GM12878 (cell line): ENCODE data around the gene SETD5.

Experiments
- ASH2L ChIP-seq: fragments of 300-600, 200-600 bp; sonication (generic); IDR thresholded peaks from 2 replicates; pipeline ENCODE4 v1.6.1; 2017; ENCODE audit warnings: low read depth, mild to moderate bottlenecking, borderline replicate concordance
- POLR2A ChIP-seq: IDR thresholded peaks from 2 replicates; pipeline ENCODE4 v1.6.1; 2011; ENCODE audit warnings: low read depth, mild to moderate bottlenecking, low read length
- SIN3A ChIP-seq: IDR thresholded peaks from 2 replicates; pipeline ENCODE4 v1.6.1; 2012; ENCODE audit warnings: low read depth, low read length, improper control_type of control experiment
- TF ChIP-seq, protein P1 (sequence below): IDR thresholded peaks from 2 replicates; pipeline ENCODE4 v1.6.1; 2012; ENCODE audit warnings: low read length, inconsistent platforms
- TF ChIP-seq, protein P2 (sequence below): IDR thresholded peaks from 2 replicates; pipeline ENCODE4 v1.6.1; 2012; ENCODE audit warnings: low read depth, low read length, improper control_type of control experiment
- TF ChIP-seq, protein P3 (sequence below), 3 experiments: IDR thresholded peaks in 2 of 3; conservative IDR thresholded peaks in 1 of 3; 2 replicates each; pipeline ENCODE4 v1.5.1; 2011; ENCODE audit warnings: low read depth in 3 of 3, low read length in 3 of 3, mild to moderate bottlenecking in 3 of 3, control low read depth in 2 of 3, moderate library complexity in 2 of 3, inconsistent platforms in 1 of 3, mixed read lengths in 1 of 3; ENCODE audit not compliant: control insufficient read depth in 2 of 3, insufficient read depth in 1 of 3; ENCODE audit errors: extremely low read depth in 1 of 3

DNA sequence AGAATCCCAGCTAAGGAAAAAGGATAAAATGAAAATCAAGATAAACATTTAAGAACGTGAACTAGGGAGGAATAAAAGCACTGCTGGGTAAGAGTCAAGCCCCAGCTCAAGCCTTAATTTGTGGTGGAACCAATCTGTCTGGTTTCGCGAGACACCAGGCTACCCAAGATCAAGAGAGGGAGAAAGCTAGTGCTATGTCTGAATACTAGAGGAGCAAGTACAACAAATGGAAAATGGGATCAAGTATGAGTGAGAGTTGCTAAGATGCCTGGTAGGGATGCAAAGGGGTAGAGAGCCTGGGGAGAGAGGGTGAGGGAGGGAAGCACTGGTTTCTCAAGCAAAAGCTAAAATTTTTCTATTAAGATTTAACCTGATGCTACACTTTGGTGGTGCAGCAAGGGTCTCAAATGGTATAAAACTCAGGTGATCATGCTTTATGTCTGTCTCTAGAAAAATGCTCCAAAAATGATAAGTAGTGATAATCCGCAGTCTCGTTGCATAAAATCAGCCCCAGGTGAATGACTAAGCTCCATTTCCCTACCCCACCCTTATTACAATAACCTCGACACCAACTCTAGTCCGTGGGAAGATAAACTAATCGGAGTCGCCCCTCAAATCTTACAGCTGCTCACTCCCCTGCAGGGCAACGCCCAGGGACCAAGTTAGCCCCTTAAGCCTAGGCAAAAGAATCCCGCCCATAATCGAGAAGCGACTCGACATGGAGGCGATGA is 1.7 kb upstream of the SETD5 start:
- TF ChIP-seq, protein P1, sequence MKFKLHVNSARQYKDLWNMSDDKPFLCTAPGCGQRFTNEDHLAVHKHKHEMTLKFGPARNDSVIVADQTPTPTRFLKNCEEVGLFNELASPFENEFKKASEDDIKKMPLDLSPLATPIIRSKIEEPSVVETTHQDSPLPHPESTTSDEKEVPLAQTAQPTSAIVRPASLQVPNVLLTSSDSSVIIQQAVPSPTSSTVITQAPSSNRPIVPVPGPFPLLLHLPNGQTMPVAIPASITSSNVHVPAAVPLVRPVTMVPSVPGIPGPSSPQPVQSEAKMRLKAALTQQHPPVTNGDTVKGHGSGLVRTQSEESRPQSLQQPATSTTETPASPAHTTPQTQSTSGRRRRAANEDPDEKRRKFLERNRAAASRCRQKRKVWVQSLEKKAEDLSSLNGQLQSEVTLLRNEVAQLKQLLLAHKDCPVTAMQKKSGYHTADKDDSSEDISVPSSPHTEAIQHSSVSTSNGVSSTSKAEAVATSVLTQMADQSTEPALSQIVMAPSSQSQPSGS: no peak
- TF ChIP-seq POLR2A: no peak
- TF ChIP-seq, protein P2, sequence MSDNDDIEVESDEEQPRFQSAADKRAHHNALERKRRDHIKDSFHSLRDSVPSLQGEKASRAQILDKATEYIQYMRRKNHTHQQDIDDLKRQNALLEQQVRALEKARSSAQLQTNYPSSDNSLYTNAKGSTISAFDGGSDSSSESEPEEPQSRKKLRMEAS: no peak
- TF ChIP-seq ASH2L: no peak
- TF ChIP-seq, protein P3, sequence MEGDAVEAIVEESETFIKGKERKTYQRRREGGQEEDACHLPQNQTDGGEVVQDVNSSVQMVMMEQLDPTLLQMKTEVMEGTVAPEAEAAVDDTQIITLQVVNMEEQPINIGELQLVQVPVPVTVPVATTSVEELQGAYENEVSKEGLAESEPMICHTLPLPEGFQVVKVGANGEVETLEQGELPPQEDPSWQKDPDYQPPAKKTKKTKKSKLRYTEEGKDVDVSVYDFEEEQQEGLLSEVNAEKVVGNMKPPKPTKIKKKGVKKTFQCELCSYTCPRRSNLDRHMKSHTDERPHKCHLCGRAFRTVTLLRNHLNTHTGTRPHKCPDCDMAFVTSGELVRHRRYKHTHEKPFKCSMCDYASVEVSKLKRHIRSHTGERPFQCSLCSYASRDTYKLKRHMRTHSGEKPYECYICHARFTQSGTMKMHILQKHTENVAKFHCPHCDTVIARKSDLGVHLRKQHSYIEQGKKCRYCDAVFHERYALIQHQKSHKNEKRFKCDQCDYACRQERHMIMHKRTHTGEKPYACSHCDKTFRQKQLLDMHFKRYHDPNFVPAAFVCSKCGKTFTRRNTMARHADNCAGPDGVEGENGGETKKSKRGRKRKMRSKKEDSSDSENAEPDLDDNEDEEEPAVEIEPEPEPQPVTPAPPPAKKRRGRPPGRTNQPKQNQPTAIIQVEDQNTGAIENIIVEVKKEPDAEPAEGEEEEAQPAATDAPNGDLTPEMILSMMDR (IDR thresholded peaks at IDR 0.05 in 2 of 3, conservative IDR thresholded peaks at IDR 0.05 in 1 of 3; ENCODE audit: control insufficient read depth in 2 of 3, extremely low read depth in 1 of 3, insufficient read depth in 1 of 3, low read depth in 3 of 3, low read length in 3 of 3): no peak
- TF ChIP-seq SIN3A: no peak
